GM21723 (cell line): ENCODE data around the gene MMP24OS.

Source experiments
- ATAC-seq: cut with Tn5 transposase; IDR thresholded peaks from one replicate; pipeline ENCODE4 v1.9.1; 2021; ENCODE audit warnings: mild to moderate bottlenecking, moderate library complexity; ENCODE audit not compliant: unreplicated experiment

MMP24OS gene

GRCh38 chr20:35291654-35292503 is 14.0 kb upstream of the MMP24OS start, which contains the start of gene FAM83C:
Gene FAM83C (minus strand): TSS chr20:35292425. CDS start chr20:35292304, 121 bp downstream.
- no peak for ATAC-seq

- ATAC-seq = no peak
These were observed 13.0 kb upstream of the MMP24OS start for GRCh38 chr20:35290887-35291417.

GRCh38 chr20:35290186-35290886 is 12.4 kb upstream of the MMP24OS start:
- no peak for ATAC-seq

GRCh38 chr20:35288325-35289060 is 10.6 kb upstream of the MMP24OS start:
- ATAC-seq = no peak

- no peak for ATAC-seq
These were observed 9.8 kb upstream of the MMP24OS start for GRCh38 chr20:35287509-35288324.

- ATAC-seq = no peak
These were observed 9.1 kb upstream of the MMP24OS start for GRCh38 chr20:35286899-35287508.

- no peak for ATAC-seq
These were observed 8.4 kb upstream of the MMP24OS start for GRCh38 chr20:35286077-35286898.

GRCh38 chr20:35285806-35286076 is 7.8 kb upstream of the MMP24OS start:
- no peak for ATAC-seq

GRCh38 chr20:35284992-35285805 is 7.3 kb upstream of the MMP24OS start:
- ATAC-seq = no peak

GRCh38 chr20:35284267-35284991 is 6.5 kb upstream of the MMP24OS start, which contains the start of gene EIF6:
Gene EIF6 (minus strand): TSS chr20:35284772. CDS start chr20:35284487, 285 bp downstream.
- ATAC-seq = peak; percentile 74

GRCh38 chr20:35283441-35284266 is 5.7 kb upstream of the MMP24OS start:
- no peak for ATAC-seq

- no peak for ATAC-seq
These were observed 3.7 kb upstream of the MMP24OS start for GRCh38 chr20:35281506-35282101.

GRCh38 chr20:35280523-35280922 is 2.6 kb upstream of the MMP24OS start:
- ATAC-seq = no peak

GRCh38 chr20:35279533-35280174 is 1.7 kb upstream of the MMP24OS start:
- ATAC-seq = no peak

GRCh38 chr20:35279040-35279439 is 1.1 kb upstream of the MMP24OS start:
- no peak for ATAC-seq

- no peak for ATAC-seq
These were observed 795 bp downstream of the MMP24OS start for GRCh38 chr20:35277127-35277526.
